NCI-H748 (cell line): ENCODE data around the gene LYZL6.
"Not testable (repeated sequence)": the region's sequence is repeated elsewhere in the genome, so short reads cannot be mapped to it uniquely, and the experiment has no call there.

Experiments
- DNase-seq: peaks from one replicate; lab custom pipeline; 2025; ENCODE audit not compliant: unreplicated experiment; lab: John Stamatoyannopoulos, UW

LYZL6 gene

GRCh38 chr17:35947156-35947585 lies 3.7 kb upstream of the LYZL6 start:
- DNase-seq = peak; percentile 67

- DNase-seq = no peak
These were observed 638 bp upstream of the LYZL6 start for GRCh38 chr17:35944151-35944550.

GRCh38 chr17:35942588-35943186 lies 826 bp downstream of the LYZL6 start:
- DNase-seq = no peak

DNA sequence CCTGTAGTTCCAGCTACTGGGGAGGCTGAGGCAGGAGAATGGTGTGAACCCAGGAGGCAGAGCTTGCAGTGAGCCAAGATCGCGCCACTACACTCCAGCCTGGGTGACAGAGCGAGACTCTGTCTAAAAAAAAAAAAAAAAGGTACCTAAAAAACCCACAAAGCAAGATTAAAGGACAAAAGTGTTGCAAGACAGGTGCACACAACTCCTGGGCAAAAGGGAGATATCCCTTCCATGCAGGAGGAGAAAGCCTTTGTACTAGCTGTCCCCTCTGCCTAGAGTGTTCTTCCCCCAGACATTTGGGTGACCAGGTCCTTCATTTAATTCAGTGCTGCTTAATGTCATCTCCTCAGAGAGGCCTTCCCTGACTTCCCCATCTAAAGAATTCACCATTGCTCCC lies 5.0 kb downstream of the LYZL6 start:
- not testable (repeated sequence) for DNase-seq

- DNase-seq = no peak
These were observed 7.5 kb downstream of the LYZL6 start for GRCh38 chr17:35936063-35936462.

GRCh38 chr17:35934760-35935159 lies 8.8 kb downstream of the LYZL6 start:
- DNase-seq = no peak

GRCh38 chr17:35932586-35932985 lies 10.9 kb downstream of the LYZL6 start:
- DNase-seq = no peak

DNA sequence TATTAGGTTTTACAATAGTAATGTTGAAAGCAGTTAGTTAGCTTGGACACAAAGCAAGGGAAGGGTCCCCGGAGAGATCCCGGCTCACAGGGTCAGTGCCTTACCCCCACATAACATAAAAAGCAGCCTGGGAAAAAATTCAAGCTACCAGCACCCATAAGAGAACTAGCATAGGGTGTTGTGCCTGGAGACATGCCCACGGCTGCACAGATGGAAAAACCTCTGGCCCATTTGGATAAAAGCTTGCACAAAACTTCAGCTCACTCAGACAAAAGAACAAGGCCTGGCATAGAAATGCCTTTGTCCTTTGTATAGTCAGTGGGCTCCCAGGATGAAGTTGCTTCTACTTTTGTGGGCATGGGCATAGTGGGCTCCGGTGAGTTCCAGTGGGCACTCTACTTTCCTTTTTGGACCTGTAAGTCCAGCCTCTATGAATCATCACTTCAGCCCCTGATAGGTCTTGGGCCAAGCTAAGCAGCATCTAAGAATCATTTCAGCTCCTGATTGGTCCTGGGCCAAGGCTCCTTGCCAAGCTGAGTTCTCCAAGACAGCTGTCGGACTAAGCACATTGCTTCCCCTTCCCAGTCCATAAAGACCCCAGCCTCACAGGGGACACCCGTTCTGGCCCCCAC lies 11.6 kb downstream of the LYZL6 start:
- DNase-seq = no peak

GRCh38 chr17:35930211-35931065 lies 13.1 kb downstream of the LYZL6 start, which contains the start of gene RDM1:
Gene RDM1, minus strand, starts transcription at chr17:35930773. Its CDS starts 46 bp downstream, at chr17:35930727.
- peak; percentile 90 for DNase-seq

DNA sequence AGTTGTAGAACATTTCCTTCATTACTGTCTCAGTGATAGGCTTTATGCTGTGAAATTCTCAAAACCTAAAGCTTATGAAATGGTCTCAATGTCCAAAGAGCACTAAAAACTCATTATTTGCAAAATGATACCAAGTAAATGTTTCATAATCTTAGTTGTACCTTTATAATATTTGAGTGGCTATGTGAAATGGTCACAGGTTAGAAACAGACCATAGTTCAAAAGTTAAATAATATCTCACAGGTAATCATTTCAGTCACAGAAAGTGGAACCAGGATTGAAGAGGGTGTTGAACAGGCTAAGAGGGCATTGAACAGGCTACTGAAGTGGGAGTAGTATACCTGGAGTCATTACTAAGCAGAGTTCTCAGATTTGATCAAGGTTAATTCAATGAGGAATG lies 15.8 kb downstream of the LYZL6 start:
- no peak for DNase-seq

- no peak for DNase-seq
These were observed 19.9 kb downstream of the LYZL6 start for GRCh38 chr17:35923609-35924114.

DNA sequence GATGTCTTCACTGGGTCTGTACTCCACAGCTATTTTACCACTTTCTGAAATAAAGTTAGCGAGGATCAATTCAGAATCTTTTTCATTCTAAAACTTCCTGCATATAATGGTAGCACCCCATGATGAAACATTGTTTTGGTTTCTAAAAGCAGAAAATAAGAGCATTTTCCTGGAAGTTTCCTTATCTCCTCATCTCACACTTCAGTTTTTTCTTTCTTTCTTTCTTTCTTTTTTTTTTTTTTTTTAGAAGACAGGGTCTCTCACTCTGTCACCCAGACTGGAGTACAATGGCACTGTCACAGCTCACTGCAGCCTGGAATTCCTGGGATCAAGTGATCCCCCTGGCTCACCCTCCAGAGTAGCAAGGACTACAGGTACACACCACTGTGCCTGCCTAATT lies 23.3 kb downstream of the LYZL6 start:
- DNase-seq = no peak

GRCh38 chr17:35918665-35919064 lies 24.8 kb downstream of the LYZL6 start:
- DNase-seq = no peak

GRCh38 chr17:35917519-35918213 lies 25.8 kb downstream of the LYZL6 start:
- no peak for DNase-seq

- no peak for DNase-seq
These were observed 28.2 kb downstream of the LYZL6 start for GRCh38 chr17:35915153-35915964.

DNA sequence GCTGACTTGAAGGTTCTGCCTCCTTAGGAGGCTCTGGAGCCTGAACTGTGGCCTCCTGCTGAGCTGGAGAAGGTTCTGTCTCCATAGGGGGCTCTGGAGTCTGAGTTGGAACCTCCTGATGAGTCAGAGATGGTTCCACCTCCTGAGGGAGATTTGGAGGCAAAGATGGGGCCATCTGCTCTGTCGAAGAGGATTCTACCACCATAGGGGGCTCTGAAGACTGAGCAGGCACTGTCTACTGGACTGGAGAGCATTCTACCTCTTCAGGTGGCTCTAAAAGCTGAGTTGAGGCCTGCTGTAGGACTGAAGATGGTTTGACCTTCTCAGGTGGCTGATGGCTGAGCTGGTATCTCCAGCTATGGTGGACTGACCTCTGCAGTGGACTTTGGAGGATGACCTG lies 29.2 kb downstream of the LYZL6 start:
- DNase-seq = no peak

- no peak for DNase-seq
These were observed 29.9 kb downstream of the LYZL6 start for GRCh38 chr17:35913609-35914008.

GRCh38 chr17:35912942-35913341 lies 30.6 kb downstream of the LYZL6 start:
- DNase-seq = no peak

DNA sequence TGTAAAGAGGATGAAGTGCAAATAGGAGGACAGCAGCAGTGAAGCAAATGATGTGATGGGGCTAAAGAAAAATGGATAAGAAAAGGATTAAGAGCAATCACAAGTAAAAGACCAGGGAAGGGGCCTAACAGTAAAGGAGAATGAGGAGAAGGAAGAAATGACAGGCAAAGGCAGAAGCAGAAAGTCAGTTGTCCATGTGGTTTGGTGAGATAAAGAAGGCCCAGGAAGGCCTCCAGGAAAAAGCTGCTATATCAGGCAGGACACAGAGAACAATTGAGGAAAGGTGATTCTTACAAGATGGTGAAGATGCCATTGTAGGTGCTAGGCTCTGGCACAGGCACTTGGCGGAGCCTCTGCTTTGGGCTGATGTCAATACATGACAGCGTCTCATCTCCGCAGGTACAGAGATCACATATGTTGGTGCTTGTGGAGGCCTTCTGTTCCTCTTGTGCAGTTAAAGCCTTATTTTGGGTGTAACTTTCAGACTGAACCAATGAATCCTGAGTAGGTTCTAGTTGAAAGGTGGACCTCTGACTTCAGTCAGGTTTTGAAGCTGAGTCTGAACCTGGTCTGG lies 31.1 kb downstream of the LYZL6 start:
- no peak for DNase-seq

DNA sequence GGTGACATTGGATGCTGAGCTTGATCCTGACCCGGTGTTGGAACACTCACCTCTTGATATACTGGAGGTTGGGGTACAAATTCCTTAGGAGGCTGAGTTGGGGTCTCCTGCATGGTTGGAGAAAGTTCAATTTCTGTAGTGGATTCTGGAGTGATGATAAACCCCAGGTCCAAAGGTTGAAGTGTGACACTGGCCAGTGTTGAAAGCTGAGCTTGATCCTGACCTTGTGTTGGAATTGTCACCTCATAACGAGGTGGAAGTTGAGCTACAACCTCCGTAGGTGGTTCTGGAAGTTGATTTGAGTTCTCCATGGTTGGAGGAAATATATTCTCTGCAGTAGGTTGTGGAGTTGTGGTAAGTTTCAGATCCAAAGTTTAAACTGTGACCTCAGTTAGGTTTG lies 34.1 kb downstream of the LYZL6 start:
- DNase-seq = no peak
